DMS 273 treated with DMSO at 0.1 percent for 48 hours (cell line): ENCODE data around the gene HOOK2.
"Not testable (repeated sequence)": the region's sequence is repeated elsewhere in the genome, so short reads cannot be mapped to it uniquely, and the experiment has no call there.

Experiments used
- DNase-seq: peaks from one replicate; lab custom pipeline; 2025; lab: John Stamatoyannopoulos, UW

HOOK2 gene

DNA sequence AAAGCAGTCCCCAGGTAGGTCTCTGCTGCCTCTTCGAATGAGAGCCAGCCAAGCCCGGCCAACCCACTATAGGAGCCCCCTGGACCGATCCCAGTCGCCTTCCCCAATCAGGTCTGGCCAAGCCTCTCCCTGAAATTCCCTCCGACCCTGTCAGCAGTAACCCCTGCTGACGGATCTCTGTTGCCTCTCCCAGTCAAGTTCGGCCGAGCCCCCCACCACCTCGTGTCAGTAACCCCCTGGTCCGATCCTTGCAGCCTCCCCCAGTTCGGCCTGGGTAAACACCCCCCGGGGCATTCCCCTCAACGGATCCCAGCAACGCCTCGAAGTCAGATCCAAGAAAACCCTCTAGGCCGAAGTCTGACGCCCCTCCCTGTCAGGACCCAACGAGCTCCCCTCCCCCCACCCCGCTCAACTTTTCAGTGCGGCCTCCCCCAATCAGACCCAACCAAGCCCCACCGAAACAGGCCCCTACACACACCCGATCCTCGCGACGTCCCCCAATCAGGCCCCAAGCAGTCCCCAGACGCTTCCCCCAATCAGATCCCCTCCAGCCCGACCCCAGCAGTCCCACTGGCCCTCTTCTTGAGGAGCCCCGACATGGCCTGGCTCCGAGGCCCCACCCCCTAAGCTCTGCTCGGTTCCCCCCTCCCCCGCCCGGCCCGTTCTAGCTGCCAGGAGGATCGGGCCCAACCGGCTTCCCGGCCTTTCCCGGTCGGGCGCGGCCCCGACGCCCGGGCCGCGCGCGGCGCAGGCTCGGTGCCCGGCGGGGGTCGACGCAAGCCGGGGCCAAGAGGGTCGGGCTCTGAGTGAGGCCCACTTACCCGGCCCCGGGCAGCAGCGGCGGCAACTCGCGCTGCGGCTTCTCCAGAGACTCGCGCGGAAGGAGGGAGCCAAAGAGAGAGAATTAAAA lies 53.4 kb downstream of the HOOK2 start:
- no peak for DNase-seq

DNA sequence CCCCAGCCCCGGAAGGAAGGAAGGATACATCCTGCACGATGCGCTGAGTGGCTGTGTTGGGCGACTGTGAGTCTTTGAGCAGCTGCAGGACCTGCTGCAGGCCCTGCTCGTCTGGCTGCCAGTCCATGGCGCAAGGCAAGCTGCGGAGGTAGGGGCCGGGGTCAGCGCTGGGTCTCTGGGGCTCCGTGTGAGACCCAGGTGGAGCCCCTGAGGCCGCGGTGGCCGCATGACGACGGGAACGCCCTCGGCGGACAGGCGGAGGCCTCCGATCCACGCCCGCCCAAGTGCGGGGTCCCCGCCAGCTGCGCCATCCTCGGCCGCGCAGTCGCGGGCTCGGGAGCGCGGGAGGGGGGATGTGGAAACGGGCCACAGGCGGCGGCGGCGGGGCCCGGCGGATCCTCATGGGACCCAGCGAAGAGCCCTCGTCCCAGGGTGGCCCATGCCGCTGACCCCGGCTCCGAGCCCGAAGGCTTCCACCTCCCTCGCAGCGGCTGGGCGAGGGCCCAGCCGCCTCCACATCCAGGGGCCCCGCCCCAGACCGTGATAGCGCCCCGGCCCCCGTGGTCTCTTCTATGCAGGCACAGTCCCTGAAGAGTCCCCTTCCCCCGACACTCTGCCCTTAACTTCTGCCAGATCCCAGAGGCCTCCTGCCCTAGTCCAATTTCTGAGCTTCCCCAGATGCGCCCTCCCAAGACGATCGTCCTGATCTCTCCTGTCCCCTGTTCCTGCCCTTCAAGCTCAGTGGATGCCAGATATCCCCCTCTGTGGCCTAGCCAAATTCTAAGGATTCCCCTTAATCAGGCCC lies 54.3 kb downstream of the HOOK2 start:
- no peak for DNase-seq

DNA sequence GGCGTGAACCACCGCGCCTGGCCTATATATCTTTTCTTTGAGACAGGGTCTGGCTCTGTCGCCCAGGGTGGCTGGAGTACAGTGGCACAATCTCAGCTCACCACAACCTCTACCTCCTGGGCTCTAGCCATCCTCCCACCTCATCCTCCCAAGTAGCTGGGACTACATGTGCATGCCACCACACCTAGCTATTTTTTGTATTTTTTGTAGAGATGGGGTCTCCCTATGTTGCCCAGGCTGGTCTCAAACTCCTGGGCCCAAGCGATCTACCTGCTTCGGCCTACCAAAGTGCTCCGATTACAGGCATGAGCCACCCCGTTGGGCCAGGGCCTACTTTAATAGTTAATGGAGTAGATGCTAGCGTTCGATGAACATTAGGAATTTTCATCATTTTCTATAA lies 55.1 kb downstream of the HOOK2 start:
- DNase-seq = no peak

DNA sequence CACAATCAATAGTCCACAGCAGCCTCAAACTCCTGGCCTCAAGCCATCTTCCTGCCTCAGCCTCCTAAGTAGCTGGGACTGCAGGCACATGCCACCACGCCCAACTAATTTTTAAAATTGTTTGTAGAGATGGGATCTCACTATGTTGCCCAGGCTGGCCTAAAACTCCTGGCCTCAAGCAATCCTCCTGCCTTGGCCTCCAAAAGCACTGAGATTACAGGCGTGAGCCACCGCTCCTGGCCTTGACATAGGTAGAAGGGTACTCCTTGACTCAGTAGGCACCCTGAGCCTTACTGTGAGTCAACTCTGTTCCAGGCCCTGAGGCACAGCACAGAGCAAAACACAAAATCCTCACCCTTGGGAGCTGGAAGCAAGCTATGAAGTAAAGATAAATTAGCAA lies 59.4 kb downstream of the HOOK2 start:
- no peak for DNase-seq

DNA sequence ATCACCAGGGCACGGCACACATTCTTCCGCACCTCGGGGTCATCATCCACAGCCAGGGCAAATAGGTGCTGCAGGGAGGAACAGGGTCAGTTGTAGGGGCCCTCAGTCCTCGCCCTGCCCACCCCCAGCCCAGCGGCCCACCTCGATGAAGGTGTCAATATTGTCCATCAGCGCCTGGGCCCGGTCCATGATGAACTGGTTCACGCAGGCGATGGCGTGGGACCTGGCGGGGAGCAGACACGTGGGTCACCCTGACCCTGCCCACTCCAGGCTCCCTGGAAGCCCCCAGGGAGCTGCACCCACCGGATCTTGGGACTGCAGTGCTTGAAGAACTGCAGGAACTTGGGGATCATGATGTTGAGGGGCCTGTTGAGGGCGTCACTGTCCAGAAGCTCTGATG lies 60.2 kb downstream of the HOOK2 start:
- no peak for DNase-seq

DNA sequence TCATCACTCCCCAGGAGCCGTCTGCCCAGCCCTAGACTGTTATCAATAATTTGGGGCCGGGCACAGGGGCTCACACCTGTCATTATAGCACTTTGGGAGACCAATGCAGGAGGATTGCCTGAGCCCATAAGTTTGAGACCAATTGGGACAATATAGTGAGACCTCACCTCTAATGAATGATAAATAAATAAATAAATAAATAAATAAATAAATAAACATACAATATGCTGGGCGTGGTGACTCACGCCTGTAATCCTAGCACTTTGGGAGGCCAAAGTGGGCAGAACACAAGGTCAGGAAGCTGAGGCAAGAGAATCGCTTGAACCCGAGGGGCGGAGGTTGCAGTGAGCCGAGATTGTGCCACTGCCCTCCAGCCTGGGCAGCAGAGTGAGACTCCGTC lies 62.0 kb downstream of the HOOK2 start:
- not testable (repeated sequence) for DNase-seq
